ENCODE data around the gene MCOLN1.

The MCOLN1 gene

DNA sequence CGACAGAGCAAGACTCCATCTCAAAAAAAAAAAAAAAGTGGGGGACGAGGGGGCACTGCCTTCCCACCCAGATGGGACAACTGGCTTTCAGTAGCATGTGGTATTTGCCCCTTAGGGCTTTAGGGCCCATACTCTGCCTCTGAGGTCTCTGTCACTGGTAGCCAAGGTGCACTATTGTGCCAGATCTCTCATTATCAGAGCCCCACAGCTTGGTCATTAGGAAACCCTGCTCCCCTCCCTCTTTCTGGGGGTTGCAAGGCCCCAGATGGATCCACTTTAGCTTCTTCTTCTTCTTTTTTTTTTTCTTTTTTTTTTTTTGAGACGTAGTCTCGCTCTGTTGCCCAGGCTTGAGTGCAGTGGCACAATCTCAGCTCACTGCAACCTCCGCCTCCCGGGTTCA, 17.7 kb upstream of the MCOLN1 start:
- no peak for DNase-seq

DNA sequence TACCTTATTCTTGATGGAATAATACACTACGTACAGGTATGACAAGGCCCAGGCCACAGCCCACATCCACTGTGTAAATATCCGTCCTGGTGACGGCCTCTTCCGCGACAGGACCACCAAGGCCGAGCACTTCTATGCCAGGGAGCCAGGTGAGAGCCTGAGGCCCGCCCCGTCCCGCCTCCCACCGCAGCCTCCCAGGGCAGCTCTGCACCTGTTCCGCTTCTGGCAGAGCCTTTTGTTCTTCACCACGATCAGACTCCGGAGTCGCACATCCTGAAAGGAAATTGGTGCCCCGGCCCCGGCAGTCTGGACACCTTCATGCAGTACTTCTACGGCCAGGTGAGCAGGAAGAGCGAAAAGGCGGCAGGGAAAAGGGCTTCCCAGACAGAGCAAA, 17.1 kb upstream of the MCOLN1 start:
- DNase-seq, result peak; percentile 34 to 77

GRCh38 chr19:7505682-7506384, 16.6 kb upstream of the MCOLN1 start:
- peak; percentile 38 to 45 for DNase-seq

DNA sequence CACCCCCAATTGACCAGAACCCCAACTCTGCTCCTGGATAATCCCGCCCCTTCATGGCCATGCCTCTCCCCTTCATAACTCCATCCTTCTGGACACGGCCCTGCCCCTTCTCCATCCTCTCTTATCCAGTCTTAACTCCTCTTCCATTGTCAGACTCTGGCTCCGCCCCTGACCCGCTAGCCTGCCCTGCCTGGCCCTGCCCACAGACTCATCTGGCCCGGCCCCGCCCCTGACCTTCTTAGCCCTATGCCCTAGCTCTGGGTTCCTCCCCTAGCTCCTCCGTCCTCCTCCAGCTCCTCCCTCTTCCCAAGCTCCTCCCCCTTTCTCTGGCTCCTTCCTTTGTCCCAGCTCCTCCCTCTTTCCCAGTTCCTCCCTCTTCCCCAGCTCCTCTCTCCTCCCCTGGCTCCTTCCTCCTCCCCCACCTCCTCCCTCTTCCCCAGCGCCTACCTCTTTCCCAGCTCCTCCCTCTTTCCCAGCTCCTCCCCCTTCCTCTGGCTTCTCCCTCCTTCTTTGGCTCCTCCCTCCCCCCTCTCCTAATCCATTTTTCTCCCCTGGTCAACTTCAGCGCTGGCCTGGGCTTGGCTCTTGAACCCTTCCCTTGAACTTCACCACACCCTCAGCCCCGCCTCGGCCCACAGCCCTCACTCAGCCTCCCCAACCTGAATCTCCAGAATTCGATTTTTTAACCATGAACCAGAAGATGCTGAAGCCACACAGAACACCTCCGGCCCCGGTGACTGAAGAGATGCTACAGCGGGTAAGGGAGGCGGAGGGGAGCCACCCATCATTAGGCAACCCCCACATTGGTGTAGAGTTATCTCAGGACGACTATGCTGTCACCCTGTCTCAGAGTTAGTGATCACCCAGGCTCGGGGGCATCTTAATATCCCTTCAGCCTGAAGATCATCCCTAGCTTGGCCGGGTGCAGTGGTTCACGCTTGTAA, 15.8 kb upstream of the MCOLN1 start:
- DNase-seq, result peak; percentile 45 to 57

GRCh38 chr19:7507884-7508283, 14.5 kb upstream of the MCOLN1 start:
- DNase-seq, result no peak

- no peak for DNase-seq
Measured at GRCh38 chr19:7509625-7510024, 12.8 kb upstream of the MCOLN1 start.

- DNase-seq, result no peak
Measured at GRCh38 chr19:7512400-7512851, 10.0 kb upstream of the MCOLN1 start.

GRCh38 chr19:7513809-7514642, 8.4 kb upstream of the MCOLN1 start:
- DNase-seq, result no peak

- no peak for DNase-seq
Measured at GRCh38 chr19:7515110-7515644, 7.2 kb upstream of the MCOLN1 start.

- peak; percentile 64 to 67 for DNase-seq
Measured at GRCh38 chr19:7515645-7516151, 6.7 kb upstream of the MCOLN1 start, which contains the start of gene ZNF358. Gene ZNF358, plus strand, starts transcription at chr19:7516103. Its CDS starts 3,140 bp downstream, at chr19:7519243.

DNA sequence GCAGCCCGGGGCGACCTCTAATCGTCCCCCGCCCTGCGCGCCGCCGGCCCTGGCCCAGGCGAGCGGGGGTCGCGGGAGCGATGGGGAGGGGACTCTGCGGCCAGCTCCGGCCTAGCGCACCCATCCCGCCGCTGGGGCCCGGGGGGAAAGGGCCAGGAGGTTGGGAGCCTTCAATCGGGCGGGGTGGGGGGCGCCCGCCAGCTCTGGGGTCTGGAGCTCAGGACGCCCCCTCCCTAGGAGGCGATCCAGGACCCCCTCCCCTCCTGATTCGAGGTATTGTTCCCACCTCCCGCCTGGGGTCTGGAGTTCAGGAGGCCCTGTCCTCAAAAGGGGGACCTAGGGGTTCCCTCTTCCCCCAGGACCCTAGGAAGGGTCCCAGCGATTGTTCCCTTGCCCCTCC, 6.1 kb upstream of the MCOLN1 start:
- DNase-seq, result no peak

DNA sequence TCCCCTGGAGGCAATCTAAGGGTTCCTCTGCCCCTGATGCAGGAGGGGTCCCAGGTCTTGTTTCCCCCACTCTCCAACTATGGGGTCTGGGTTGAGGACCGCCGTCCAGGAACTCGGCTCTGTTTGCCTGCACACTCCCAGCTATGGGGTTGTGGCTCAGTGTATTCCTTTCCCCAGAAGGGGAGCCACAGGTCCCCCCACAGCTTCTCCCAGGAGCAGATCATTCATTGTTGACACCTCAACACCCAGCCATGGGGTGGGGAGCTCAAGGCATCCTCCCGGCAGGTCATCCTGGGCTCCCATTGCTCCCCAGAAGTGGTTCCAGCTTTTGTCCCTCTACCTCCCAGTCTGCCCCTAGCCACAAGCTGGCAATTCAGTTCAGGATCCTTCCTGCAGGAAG, 5.5 kb upstream of the MCOLN1 start:
- DNase-seq, result no peak

DNA sequence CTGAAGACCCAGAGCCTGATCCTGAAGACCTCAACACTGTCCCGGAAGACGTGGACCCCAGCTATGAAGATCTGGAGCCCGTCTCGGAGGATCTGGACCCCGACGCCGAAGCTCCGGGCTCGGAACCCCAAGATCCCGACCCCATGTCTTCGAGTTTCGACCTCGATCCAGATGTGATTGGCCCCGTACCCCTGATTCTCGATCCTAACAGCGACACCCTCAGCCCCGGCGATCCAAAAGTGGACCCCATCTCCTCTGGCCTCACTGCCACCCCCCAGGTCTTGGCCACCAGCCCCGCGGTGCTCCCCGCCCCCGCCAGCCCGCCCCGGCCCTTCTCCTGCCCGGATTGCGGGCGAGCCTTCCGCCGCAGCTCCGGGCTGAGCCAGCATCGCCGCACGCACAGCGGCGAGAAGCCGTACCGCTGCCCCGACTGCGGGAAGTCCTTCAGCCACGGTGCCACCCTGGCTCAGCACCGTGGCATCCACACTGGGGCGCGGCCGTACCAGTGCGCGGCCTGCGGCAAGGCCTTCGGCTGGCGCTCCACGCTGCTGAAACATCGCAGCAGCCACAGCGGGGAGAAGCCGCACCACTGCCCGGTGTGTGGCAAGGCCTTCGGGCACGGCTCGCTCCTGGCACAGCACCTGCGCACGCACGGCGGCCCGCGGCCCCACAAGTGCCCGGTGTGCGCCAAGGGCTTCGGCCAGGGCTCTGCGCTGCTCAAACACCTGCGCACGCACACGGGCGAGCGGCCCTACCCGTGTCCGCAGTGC, 2.9 kb upstream of the MCOLN1 start:
- no peak for DNase-seq

- no peak for DNase-seq
Measured at GRCh38 chr19:7520131-7521051, 2.0 kb upstream of the MCOLN1 start.

DNA sequence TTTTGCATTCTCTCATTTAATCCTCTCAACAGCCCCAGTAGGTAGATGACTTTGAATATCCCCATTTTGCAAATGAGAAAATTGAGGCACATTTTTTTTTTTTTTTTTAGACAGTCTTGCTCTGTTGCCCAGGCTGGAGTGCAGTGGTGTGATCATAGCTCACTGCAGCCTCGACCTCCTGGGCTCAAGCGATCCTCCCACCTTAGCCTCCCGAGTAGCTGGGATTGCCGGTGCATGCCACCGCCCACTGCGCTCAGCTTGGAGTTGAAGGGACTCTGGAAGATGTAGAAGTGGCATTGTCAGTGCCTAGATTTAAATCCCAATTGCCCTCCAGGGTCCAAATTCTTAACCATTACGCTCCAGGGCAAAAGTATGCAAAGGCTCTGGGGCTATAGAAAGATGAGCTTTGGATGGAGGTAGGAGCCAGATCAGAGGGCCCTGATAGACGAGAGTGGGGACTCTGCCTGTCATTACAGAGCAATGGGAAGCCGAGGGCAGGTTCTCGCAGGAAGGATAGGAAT, 813 bp upstream of the MCOLN1 start:
- DNase-seq, result no peak

- no peak for DNase-seq
Measured at GRCh38 chr19:7522923-7523667, 671 bp downstream of the MCOLN1 start.

- no peak for DNase-seq
Measured at GRCh38 chr19:7524523-7524922, 2.1 kb downstream of the MCOLN1 start.

- no peak for DNase-seq
Measured at GRCh38 chr19:7524992-7525739, 2.7 kb downstream of the MCOLN1 start.

Measured in NCI-H2081 (cell line).